Measurements from ENCODE around the gene MC2R. TPM values are rescaled to one million over a fixed set of nuclear protein-coding genes. Genes with fewer than 3 reads are reported as not detected.

Gene MC2R
- total RNA-seq (2022; extraction: Qiagen RNA extraction; ENCODE audit: low read depth), result not detected in 5 replicates

GRCh38 chr18:13915391-13915790 is at the start of gene MC2R:
Gene MC2R (minus strand): TSS chr18:13915536. CDS start chr18:13885518, 30,018 bp downstream.

Other genes starting within 250 kb of the MC2R start
- gene FAM210A, start 189.0 kb downstream of the MC2R start, total RNA-seq (2022; extraction: Qiagen RNA extraction; ENCODE audit: low read depth), result 23.2 to 26.8 TPM (median 24.2 TPM) in 5 replicates
- 18.2 to 23.4 TPM (median 20.3 TPM) in 5 replicates for gene RNMT, start 188.9 kb downstream of the MC2R start, total RNA-seq (2022; extraction: Qiagen RNA extraction; ENCODE audit: low read depth)
- gene MC5R, start 91.4 kb downstream of the MC2R start, total RNA-seq (2022; extraction: Qiagen RNA extraction; ENCODE audit: low read depth), result not detected in 5 replicates
- 1.7 to 2.3 TPM (median 1.9 TPM) in 5 replicates for gene ZNF519, start 216.9 kb upstream of the MC2R start, total RNA-seq (2022; extraction: Qiagen RNA extraction; ENCODE audit: low read depth)